Upper lobe of left lung (tissue), 4 donors: Measurements from ENCODE around the gene GPATCH8.

Experiments
- EP300 ChIP-seq, 4 donors: sonication (generic); formaldehyde crosslinking; IDR thresholded peaks; one replicate each; pipeline ENCODE4 v1.5.1; 2017; ENCODE audit warnings: antibody characterized with exemption in 4 of 4, control low read depth in 2 of 4
- POLR2A ChIP-seq, 4 donors: fragments of 450-650 bp; IDR thresholded peaks; one replicate each; pipeline ENCODE4 v1.5.1; 2016 to 2017; ENCODE audit warnings: antibody characterized with exemption in 4 of 4, mild to moderate bottlenecking in 2 of 4
- POLR2AphosphoS5 ChIP-seq, 2 donors: sonication (generic); formaldehyde crosslinking; IDR thresholded peaks; one replicate each; pipeline ENCODE4 v1.5.1; 2017; ENCODE audit warnings: antibody characterized with exemption in 2 of 2
- TF ChIP-seq, protein P1 (sequence below), 6 experiments: fragments of 450-650 bp in 4 of 6; fragments of 200-600 bp in 2 of 6; sonication (generic) in 2 of 6; IDR thresholded peaks; one replicate each; pipeline ENCODE4 v1.5.1; 2016 to 2019; ENCODE audit warnings: antibody characterized with exemption in 6 of 6

DNA sequence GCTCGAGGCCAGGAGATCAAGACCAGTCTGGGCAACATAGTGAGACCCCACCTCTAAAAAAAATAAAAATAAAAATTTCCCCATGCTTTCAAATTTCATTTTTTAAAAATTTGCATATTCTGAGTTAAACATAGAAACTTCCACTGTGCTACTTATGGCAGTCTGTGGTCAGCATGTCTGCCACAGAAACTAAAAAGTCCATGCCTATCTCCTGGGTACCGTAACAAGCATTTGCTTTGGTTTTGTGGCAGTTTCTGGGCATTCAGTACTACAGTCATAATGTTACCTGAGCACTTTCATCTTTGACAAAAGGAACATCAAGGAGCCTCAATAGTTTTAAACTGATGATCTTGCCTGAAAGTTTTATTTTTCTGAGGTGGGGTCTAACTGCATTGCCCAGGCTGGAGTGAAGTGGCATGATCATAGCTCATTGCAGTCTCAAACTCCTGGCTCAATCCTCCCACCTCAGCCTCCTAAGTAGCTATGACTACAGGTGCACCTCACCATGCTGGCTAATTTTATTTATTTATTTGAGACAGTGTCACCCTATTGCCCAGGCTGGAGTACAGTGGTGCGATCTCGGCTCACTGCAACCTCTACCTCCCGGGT is 100.5 kb downstream of the GPATCH8 start:
- TF ChIP-seq, protein P1, sequence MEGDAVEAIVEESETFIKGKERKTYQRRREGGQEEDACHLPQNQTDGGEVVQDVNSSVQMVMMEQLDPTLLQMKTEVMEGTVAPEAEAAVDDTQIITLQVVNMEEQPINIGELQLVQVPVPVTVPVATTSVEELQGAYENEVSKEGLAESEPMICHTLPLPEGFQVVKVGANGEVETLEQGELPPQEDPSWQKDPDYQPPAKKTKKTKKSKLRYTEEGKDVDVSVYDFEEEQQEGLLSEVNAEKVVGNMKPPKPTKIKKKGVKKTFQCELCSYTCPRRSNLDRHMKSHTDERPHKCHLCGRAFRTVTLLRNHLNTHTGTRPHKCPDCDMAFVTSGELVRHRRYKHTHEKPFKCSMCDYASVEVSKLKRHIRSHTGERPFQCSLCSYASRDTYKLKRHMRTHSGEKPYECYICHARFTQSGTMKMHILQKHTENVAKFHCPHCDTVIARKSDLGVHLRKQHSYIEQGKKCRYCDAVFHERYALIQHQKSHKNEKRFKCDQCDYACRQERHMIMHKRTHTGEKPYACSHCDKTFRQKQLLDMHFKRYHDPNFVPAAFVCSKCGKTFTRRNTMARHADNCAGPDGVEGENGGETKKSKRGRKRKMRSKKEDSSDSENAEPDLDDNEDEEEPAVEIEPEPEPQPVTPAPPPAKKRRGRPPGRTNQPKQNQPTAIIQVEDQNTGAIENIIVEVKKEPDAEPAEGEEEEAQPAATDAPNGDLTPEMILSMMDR (IDR thresholded peaks at IDR 0.05) = no peak
- no peak for TF ChIP-seq POLR2AphosphoS5 (IDR thresholded peaks at IDR 0.05)
- TF ChIP-seq POLR2A (IDR thresholded peaks at IDR 0.05) = no peak
- no peak for TF ChIP-seq EP300 (IDR thresholded peaks at IDR 0.05)
